Left lung (tissue), 10 donors: ENCODE results near the gene COMT. TPM values are rescaled to one million over a fixed set of nuclear protein-coding genes. Genes with fewer than 3 reads are reported as not detected.

ENCODE experiments used
- ATAC-seq: fragments of 200-7000 bp; cut with Tn5 transposase; one replicate; pipeline ENCODE4 v1.9.1; 2020; ENCODE audit warnings: moderate library complexity
- DNase-seq, 4 donors: peaks; one replicate each; pipeline ENCODE4 v3.0.0-alpha.2; 2013 to 2020
- H3K27ac ChIP-seq, 2 donors: fragments of 200-600 bp; sonication (generic) in 1 of 2; one replicate each; pipeline versions ENCODE4 v1.5.0 to v1.8.0; 2020 to 2021
- H3K27me3 ChIP-seq, 2 donors: fragments of 200-600 bp; sonication (generic) in 1 of 2; one replicate each; pipeline versions ENCODE4 v1.5.0 to v1.8.0; 2020 to 2021
- H3K36me3 ChIP-seq, 2 donors: fragments of 200-600 bp; sonication (generic) in 1 of 2; one replicate each; pipeline versions ENCODE4 v1.5.0 to v1.8.0; 2020 to 2021
- H3K4me1 ChIP-seq, 2 donors: fragments of 200-600 bp; one replicate each; pipeline ENCODE4 v1.8.0; 2021
- H3K4me3 ChIP-seq, 2 donors: fragments of 200-600 bp; sonication (generic) in 1 of 2; one replicate each; pipeline versions ENCODE4 v1.5.0 to v1.8.0; 2020 to 2021; ENCODE audit warnings: mild to moderate bottlenecking in 1 of 2
- H3K9me3 ChIP-seq, 2 donors: fragments of 200-600 bp; sonication (generic) in 1 of 2; one replicate each; pipeline versions ENCODE4 v1.5.0 to v1.8.0; 2020 to 2021
- intact Hi-C, 2 donors: fragments of 100-400 bp; cut with DNase I; formaldehyde crosslinking; loops; one replicate each; pipeline versions ENCODE4 v1.11.2 to v1.14.2; 2022
- polyA plus RNA-seq, 6 donors: library from polyadenylated mRNA; unstranded; fragments of 120-200 nt; gene quantifications; one replicate each; pipeline ENCODE4 v1.2.1, GENCODE V29; 2013; ENCODE audit not compliant: insufficient read length in 6 of 6
- total RNA-seq, 2 donors: library from RNA; stranded (reverse); fragmentation: NEBNext Ultra II Directional; extraction: Animal tissue kit (Norgen Biotek cat#: 25700); gene quantifications; one replicate each; pipeline ENCODE4 v1.2.1, GENCODE V29; 2021
- TF ChIP-seq, protein P1 (sequence below), 2 donors: fragments of 200-600 bp; sonication (generic) in 1 of 2; IDR thresholded peaks; one replicate each; pipeline versions ENCODE4 v1.5.0 to v1.8.0; 2021; ENCODE audit warnings: antibody characterized with exemption in 2 of 2
- donor health status: DM: no; HTN: yes; CAD: no.
- donor health status: DM: no; HTN: no; CAD: no.

COMT gene
- total and polyA plus RNA-seq, 8 donors, result 90.1 to 249 (median 102) TPM

DNA sequence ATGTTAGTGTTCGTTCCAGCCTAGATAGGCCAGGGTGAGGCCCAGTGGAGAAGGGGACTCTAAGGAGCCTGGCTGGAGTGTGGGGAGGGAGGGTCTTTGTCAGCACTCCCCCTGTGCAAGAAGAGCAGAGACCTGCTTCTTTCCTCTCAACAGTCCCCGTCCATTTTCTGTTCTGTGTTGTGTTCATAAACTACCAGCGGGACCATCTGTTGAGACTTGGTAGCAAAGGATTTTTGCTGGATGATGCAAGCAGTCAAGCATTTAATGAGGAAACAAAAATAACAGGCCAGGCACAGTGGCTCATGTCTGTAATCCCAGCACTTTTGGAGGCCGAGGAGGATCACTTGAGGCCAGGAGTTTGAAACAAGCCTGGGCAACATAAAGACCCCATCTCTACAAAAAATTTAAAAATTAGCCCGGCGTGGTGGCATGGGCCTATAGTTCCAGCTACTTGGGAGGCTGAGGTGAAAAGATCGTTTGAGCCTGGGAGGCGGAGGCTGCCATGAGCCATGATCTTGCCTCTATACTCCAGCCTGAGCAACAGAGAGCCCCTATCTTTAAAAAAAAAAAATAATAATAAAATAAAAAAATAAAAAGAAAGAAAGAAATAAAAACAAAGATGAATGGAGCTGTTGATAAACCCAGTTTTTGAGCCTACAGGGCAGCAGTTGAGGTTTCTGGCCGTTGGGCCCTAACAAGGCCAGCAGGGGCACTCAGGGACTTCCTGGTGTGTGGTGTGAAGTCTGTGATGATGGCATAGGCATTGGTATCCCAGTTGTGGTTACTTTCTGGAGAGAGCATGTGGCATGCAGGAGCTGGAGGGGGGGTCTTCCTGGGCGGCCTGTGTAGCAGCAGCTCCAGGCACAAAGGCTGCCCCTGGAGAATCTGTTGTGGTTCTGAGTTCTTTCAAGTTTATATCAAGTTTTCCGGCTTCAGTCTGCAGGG, 1.8 kb downstream of the COMT start:
- DNase-seq (peak in 3 of 4 donors; percentile 27 to 74 (median 58)), ATAC-seq (peak; percentile 52)
- H3K4me3 ChIP-seq, result peak overlapping the region; percentile 71 to 89

DNA sequence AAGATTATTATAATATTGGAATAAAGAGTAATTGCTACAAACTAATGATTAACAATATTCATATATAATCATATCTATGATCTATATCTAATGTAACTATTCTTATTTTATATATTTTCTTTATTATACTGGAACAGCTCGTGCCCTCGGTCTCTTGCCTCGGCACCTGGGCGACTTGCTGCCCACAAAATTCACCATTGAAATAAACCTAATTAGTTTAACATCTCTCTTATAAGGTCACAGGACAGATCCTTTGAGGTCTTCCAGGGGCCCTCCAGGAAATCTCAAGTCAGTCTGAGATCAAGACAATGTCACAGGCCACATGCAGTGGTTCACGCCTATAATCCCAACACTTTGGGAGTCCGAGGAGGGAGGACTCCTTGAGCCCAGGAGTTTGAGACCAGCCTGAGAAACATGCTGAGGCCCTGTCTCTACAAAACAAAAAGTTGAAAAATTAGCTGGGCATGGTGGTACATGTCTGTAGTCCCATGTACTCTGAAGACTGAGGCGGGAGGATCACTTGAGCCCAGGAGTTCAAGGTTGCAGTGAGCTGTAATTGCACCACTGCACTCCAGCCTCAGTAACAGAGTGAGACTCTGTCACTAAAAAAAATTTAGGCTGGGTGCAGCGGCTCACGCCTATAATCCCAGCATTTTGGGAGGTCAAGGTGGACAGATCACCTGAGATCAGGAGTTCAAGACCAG, 6.6 kb downstream of the COMT start:
- Histone ChIP-seq H3K27ac (no peak overlapping the region), H3K27me3 (no peaks in the 10 kb centered on the region), H3K4me3 (no peak overlapping the region), H3K9me3 (no peaks in the 10 kb centered on the region), H3K36me3 (peaks cover 0 to 8% of the 10 kb centered on the region in 2 donors), H3K4me1 (peaks cover 10 to 30% of the 10 kb centered on the region in 2 donors)
- intact Hi-C loops, result no loop called here
- ATAC-seq, result no peak
- TF ChIP-seq, protein P1, sequence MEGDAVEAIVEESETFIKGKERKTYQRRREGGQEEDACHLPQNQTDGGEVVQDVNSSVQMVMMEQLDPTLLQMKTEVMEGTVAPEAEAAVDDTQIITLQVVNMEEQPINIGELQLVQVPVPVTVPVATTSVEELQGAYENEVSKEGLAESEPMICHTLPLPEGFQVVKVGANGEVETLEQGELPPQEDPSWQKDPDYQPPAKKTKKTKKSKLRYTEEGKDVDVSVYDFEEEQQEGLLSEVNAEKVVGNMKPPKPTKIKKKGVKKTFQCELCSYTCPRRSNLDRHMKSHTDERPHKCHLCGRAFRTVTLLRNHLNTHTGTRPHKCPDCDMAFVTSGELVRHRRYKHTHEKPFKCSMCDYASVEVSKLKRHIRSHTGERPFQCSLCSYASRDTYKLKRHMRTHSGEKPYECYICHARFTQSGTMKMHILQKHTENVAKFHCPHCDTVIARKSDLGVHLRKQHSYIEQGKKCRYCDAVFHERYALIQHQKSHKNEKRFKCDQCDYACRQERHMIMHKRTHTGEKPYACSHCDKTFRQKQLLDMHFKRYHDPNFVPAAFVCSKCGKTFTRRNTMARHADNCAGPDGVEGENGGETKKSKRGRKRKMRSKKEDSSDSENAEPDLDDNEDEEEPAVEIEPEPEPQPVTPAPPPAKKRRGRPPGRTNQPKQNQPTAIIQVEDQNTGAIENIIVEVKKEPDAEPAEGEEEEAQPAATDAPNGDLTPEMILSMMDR (IDR thresholded peaks at IDR 0.05), result peak in 1 of 2 donors; percentile 30
- peak in 1 of 4 donors; percentile 4 for DNase-seq

More for the DNA sequence above, 1.8 kb downstream of the COMT start:
- peaks cover 16 to 59% of the 10 kb centered on the region in 2 donors for H3K4me1 ChIP-seq
- H3K27ac ChIP-seq, result peak overlapping the region; percentile 91 to 98
- TF ChIP-seq, protein P1 (IDR thresholded peaks at IDR 0.05), result no peak
- H3K9me3 ChIP-seq, result no peaks in the 10 kb centered on the region
- H3K27me3 ChIP-seq, result no peaks in the 10 kb centered on the region
- intact Hi-C loops, result no loop called here
- no peaks in the 10 kb centered on the region for H3K36me3 ChIP-seq

DNA sequence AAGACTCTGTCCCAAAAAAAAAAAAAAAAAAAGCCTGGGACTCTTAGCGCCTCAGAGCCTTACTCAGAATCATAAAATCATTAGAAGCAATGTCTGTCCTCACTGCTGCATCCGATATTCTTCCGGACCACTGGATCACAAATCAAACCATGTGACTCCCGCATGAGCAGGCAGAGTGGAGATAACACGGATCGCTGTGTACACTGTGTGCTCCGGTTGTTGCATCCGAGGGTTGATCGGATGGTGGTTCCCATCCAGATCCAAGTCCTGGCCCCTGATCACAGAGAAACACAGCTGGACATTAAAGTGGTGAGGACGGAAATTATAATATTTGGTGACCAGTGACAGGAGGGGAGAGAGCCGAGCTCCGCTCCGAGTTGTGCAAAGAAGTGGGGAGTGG, 9.8 kb downstream of the COMT start:
- Histone ChIP-seq H3K27me3 (no peaks in the 10 kb centered on the region), H3K27ac (no peak overlapping the region), H3K36me3 (peaks cover 0 to 8% of the 10 kb centered on the region in 2 donors), H3K9me3 (no peaks in the 10 kb centered on the region), H3K4me3 (no peak overlapping the region), H3K4me1 (peaks cover 5 to 29% of the 10 kb centered on the region in 2 donors)
- TF ChIP-seq, protein P1 (IDR thresholded peaks at IDR 0.05), result no peak
- ATAC-seq, result no peak
- DNase-seq, result no peak
- intact Hi-C loops, result no loop called here

DNA sequence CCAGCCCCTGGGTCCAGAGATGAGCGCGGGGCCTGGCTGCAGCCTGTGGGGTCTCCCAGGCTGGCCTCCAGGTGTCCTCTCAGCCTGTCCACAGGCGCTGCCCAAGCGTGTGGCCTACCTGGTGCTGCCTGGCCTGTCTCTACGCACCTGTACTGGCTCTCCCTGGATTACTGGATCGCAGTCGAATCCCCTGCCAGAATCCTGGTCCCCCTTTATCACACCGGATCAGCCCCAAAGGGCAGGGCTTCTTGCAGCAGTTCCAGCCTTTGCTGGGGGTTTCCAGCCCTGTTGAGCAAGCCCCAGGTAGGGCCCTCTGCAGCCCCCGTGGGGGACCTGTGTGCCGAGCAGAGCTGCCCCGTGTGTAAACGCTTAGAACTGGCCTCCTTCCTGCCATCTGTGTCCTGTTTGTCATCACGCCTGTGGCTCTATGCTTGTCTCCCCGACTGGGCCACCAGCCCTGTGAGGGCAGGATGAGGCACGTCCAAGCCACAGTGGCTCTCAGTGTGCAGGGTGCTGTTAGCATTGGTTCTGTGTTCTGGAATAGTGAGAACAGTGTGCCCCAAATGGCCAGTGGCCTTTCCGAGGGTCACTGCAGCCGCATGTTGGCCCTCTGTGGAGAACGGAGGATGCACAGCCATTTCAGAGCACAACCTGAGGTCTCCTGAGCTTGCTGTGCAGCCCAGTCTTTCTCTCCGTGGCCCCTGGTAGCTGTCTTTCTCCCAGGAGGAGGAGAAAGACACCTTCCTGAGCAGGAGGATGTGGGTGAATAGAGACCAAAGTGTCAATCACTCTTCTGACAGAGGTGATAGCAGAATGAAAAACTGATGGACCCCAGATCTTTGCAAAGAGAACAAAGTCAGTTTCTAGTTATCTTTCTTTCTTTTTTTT, 13.9 kb downstream of the COMT start:
- H3K27me3 ChIP-seq, result no peaks in the 10 kb centered on the region
- ATAC-seq (no peak), DNase-seq (peak in 1 of 4 donors; percentile 58)
- no peak overlapping the region for H3K4me3 ChIP-seq
- H3K36me3 ChIP-seq, result peaks cover 0 to 5% of the 10 kb centered on the region in 2 donors
- no peak overlapping the region for H3K27ac ChIP-seq
- peaks cover 17 to 29% of the 10 kb centered on the region in 2 donors for H3K4me1 ChIP-seq
- TF ChIP-seq, protein P1 (IDR thresholded peaks at IDR 0.05), result no peak
- H3K9me3 ChIP-seq, result no peaks in the 10 kb centered on the region
- intact Hi-C loops, result no loop called here
